Measurements from ENCODE around the gene BGN.

Gene BGN

DNA sequence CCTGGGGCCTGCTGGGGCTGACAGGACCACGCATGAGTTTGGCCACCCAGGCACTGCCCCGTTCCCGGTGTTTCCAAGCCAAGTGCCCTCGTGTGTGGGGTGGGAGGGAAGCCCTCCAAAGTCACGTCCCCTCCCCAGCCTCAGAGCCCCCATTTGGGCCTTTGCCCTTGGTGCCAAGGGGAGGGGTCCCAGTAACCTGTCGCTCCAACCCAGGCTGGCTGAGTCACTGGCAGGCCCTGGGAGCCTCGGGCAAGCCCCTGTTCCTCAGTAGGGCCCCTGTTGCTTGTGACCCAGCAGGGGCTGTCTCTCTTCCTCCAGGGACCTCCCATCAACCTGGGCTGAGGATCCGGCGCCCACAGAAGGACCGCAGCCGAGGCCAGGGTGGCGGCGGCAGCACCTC is 13.7 kb upstream of the BGN start:
- WGBS (ENCODE audit: insufficient coverage, insufficient read length): no CpG with 5 or more reads among the region's 13 CpGs
- Histone ChIP-seq H3K27me3 (ENCODE audit: control insufficient read depth, insufficient read depth, low read length) (no peaks in the 10 kb centered on the region), H3K4me1 (ENCODE audit: control insufficient read depth, insufficient read depth, low read length) (peaks cover 11% of the 10 kb centered on the region), H3K36me3 (ENCODE audit: control insufficient read depth, insufficient read depth, low read length) (no peaks in the 10 kb centered on the region), H3K27ac (ENCODE audit: low read length) (no peak overlapping the region), H3K4me3 (ENCODE audit: low read length) (no peak overlapping the region), H3K9me3 (ENCODE audit: control insufficient read depth, insufficient read depth, low read length) (no peaks in the 10 kb centered on the region)
- DNase-seq (ENCODE audit: low read depth, low spot score): no peak

DNA sequence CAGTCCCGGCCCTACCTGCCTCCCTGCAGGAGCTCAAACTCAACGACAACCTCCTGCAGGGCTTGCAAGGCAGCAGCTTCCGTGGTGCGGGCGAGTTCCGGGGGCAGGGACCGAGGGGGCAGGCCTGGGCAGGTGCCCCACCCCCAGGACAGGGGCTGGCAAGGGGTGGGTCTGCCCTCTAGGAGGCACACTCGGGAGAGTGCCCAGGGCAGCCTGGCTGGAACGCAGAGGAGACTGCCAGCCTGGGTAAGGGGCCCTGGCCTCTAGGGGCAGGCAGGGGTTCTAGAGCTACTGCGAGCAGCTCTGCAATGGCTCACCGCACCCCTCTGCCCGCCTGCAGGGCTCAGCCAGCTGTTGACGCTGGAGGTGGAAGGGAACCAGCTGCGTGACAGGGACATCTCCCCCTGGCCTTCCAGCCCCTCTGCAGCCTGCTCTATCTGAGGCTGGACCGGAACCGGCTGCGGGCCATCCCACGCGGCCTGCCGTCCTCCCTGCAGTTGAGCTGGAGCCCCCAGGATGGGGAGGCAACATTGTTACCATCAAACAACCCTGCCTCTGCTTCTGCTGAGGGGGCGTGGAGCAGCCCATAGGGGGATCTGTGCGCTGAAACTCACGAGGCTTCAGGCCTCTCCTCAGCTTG is 12.3 kb upstream of the BGN start:
- no peak overlapping the region for H3K27ac ChIP-seq (ENCODE audit: low read length)
- H3K36me3 ChIP-seq (ENCODE audit: control insufficient read depth, insufficient read depth, low read length): no peaks in the 10 kb centered on the region
- peaks cover 5% of the 10 kb centered on the region for H3K4me1 ChIP-seq (ENCODE audit: control insufficient read depth, insufficient read depth, low read length)
- H3K9me3 ChIP-seq (ENCODE audit: control insufficient read depth, insufficient read depth, low read length): no peaks in the 10 kb centered on the region
- H3K4me3 ChIP-seq (ENCODE audit: low read length): no peak overlapping the region
- no CpG with 5 or more reads among the region's 23 CpGs for WGBS (ENCODE audit: insufficient coverage, insufficient read length)
- H3K27me3 ChIP-seq (ENCODE audit: control insufficient read depth, insufficient read depth, low read length): no peaks in the 10 kb centered on the region
- DNase-seq (ENCODE audit: low read depth, low spot score): no peak

DNA sequence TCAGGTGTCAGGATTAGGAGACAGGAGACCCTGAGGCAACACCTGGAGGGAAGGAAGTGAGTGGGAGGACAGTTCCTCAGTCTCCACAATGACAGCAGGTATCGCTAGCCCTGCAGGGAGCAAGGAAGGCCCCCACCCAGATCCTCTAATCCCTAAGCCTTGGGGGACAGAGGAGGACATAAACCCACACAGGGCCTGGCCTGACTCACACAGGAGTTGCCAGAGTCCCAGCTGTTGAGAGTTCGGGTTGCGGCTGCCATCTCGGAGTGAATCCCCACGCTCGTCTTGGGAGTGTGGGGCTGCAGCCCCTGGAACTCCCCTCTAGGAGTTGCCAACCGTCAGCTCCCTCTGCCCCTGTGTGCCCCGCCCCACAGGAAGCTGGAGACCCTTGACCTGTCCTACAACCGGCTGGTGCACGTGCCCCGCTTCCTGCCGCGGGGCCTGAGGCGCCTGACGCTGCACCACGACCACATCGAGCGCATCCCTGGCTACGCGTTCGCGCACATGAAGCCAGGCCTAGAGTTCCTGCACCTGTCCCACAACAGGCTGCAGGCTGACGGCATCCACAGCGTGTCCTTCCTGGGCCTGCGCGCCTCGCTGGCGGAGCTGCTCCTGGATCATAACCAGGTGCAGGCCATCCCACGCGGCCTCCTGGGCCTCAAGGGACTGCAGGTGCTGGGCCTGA is 9.2 kb upstream of the BGN start:
- WGBS (ENCODE audit: insufficient coverage, insufficient read length): no CpG with 5 or more reads among the region's 30 CpGs
- H3K27me3 ChIP-seq (ENCODE audit: control insufficient read depth, insufficient read depth, low read length): no peaks in the 10 kb centered on the region
- no peak for DNase-seq (ENCODE audit: low read depth, low spot score)

DNA sequence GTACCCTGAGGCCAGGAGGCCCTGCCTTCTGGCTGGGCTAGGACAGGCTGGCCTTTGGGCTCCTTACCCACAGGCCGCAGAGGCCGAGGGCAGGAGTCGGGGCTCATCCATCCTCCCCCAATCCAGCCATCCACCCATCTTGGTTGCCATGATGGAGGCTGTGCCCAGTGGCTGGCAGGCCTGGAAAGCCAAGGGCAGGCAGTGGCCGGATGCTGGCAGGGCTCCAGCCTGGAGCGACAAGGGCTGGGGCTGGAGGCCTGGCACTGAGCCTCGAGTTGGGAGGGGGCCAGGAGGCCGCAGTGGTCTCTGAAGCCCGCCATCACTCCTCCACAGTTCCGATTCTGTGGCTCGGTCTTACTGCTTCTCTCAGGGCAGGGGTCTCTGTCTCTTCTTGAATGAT is 8.6 kb upstream of the BGN start:
- Histone ChIP-seq H3K27ac (ENCODE audit: low read length) (no peak overlapping the region), H3K4me1 (ENCODE audit: control insufficient read depth, insufficient read depth, low read length) (peaks cover 2% of the 10 kb centered on the region; the same call in 1 of the 2 replicates), H3K27me3 (ENCODE audit: control insufficient read depth, insufficient read depth, low read length) (no peaks in the 10 kb centered on the region), H3K9me3 (ENCODE audit: control insufficient read depth, insufficient read depth, low read length) (no peaks in the 10 kb centered on the region), H3K4me3 (ENCODE audit: low read length) (no peak overlapping the region), H3K36me3 (ENCODE audit: control insufficient read depth, insufficient read depth, low read length) (no peaks in the 10 kb centered on the region)
- no CpG with 5 or more reads among the region's 10 CpGs for WGBS (ENCODE audit: insufficient coverage, insufficient read length)
- DNase-seq (ENCODE audit: low read depth, low spot score): no peak

More for the DNA sequence above, 9.2 kb upstream of the BGN start:
- H3K4me3 ChIP-seq (ENCODE audit: low read length): no peak overlapping the region
- H3K27ac ChIP-seq (ENCODE audit: low read length): no peak overlapping the region
- no peaks in the 10 kb centered on the region for H3K9me3 ChIP-seq (ENCODE audit: control insufficient read depth, insufficient read depth, low read length)
- no peaks in the 10 kb centered on the region for H3K36me3 ChIP-seq (ENCODE audit: control insufficient read depth, insufficient read depth, low read length)
- peaks cover 2% of the 10 kb centered on the region; the same call in 1 of the 2 replicates for H3K4me1 ChIP-seq (ENCODE audit: control insufficient read depth, insufficient read depth, low read length)

DNA sequence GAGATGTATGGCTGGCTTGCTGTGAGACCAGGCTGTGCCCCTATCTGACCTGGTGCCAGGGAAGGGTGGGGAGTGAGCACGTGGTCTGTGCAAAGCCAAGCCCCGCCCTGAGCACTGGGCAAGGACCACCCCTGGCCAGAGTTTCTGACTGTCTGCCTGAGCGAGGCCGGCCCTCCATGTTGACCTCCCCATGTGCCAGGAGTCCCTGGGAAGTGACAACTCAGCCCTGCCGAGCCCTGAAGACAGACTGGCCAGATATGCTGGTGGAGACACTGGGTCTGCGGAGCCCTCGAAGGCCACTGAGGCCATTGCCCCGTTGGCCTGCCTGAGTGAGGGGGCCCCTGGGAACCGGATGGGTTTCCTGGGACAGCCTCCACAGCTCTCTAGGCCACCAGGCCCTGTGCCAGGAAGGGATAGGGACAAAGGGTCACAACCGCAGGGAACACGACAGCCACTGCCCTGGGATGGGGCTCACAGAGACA is 7.1 kb upstream of the BGN start:
- no peaks in the 10 kb centered on the region for H3K36me3 ChIP-seq (ENCODE audit: control insufficient read depth, insufficient read depth, low read length)
- no peak for DNase-seq (ENCODE audit: low read depth, low spot score)
- WGBS (ENCODE audit: insufficient coverage, insufficient read length): no CpG with 5 or more reads among the region's 11 CpGs
- H3K27ac ChIP-seq (ENCODE audit: low read length): no peak overlapping the region
- no peaks in the 10 kb centered on the region for H3K27me3 ChIP-seq (ENCODE audit: control insufficient read depth, insufficient read depth, low read length)
- peaks cover 2% of the 10 kb centered on the region; the same call in 1 of the 2 replicates for H3K4me1 ChIP-seq (ENCODE audit: control insufficient read depth, insufficient read depth, low read length)
- no peaks in the 10 kb centered on the region for H3K9me3 ChIP-seq (ENCODE audit: control insufficient read depth, insufficient read depth, low read length)
- H3K4me3 ChIP-seq (ENCODE audit: low read length): no peak overlapping the region

DNA sequence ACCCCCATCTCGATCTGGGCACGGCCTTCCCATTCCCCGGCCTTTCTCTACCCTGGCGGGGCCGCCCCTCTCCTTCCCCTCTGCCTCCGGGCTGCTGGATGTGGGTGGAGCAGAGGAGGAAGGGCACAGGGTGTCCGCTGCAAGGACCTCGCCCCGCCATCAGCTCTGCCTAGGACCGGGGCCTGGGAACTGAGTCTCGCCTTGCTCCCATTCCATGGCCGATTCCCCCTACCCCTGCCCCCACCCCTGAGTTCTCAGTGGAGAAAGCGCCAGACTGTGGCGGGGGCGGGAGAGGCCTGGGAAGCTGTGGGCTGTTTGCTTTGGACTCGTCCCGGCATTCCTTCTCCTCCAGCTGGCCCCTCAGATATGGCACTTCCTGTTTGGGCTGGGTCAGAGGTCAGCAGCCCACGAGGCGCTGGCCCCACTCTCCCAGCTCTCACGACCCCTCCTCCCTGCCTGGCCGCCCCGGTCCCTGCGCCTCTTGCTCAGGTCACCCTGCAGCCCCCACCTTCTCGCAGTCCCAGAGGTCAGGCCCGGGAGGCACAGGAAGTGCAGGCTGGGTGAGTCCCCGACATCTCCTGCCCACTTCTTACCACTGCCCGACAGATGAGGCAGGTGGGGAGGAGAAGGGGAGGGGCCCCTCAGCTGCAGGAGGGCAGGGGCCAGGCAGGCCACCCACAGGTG is 6.4 kb upstream of the BGN start:
- DNase-seq (ENCODE audit: low read depth, low spot score): no peak
- no CpG with 5 or more reads among the region's 27 CpGs for WGBS (ENCODE audit: insufficient coverage, insufficient read length)

DNA sequence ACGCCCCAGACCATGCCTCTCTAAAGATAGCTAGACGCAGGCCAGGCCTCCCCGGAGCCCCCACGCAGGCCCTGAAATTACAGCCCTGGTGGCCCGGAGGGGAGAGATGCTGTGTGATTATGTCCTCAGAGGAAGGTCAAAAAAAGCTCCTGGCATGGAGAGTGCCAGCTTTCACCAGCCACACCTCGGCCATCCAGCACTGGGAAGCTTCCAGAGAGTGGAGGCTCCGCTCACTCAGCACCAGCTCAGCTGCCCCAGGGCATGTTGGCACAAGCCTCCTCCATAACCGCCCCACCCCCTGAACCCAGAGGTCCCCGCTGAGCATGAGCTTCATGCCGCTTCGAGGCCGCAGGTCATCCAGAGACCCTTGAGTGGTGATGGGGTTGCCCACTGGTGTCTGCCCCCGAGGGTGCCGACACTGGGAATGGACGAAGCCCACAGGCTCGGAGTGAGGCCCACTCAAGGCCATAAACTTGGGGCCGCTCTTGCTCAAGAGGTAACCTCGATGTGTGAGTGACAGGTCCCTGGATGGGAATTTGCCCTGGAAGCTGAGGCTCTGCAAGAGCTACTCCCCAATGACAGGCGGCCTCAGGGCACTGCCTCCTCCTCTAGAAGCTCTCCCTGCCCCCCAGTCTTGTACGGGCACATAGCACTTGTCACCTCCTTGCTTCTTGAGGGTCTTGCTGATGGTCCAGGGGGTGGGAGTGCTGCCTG is 4.4 kb upstream of the BGN start:
- H3K4me1 ChIP-seq (ENCODE audit: control insufficient read depth, insufficient read depth, low read length): peaks cover 2% of the 10 kb centered on the region; the same call in 1 of the 2 replicates
- no peaks in the 10 kb centered on the region for H3K27me3 ChIP-seq (ENCODE audit: control insufficient read depth, insufficient read depth, low read length)
- WGBS (ENCODE audit: insufficient coverage, insufficient read length): no CpG with 5 or more reads among the region's 20 CpGs
- DNase-seq (ENCODE audit: low read depth, low spot score): no peak
- no peaks in the 10 kb centered on the region for H3K9me3 ChIP-seq (ENCODE audit: control insufficient read depth, insufficient read depth, low read length)
- no peaks in the 10 kb centered on the region for H3K36me3 ChIP-seq (ENCODE audit: control insufficient read depth, insufficient read depth, low read length)
- H3K27ac ChIP-seq (ENCODE audit: low read length): no peak overlapping the region
- no peak overlapping the region for H3K4me3 ChIP-seq (ENCODE audit: low read length)

More for the DNA sequence above, 6.4 kb upstream of the BGN start:
- H3K4me1 ChIP-seq (ENCODE audit: control insufficient read depth, insufficient read depth, low read length): peaks cover 2% of the 10 kb centered on the region; the same call in 1 of the 2 replicates
- no peak overlapping the region for H3K27ac ChIP-seq (ENCODE audit: low read length)
- no peak overlapping the region for H3K4me3 ChIP-seq (ENCODE audit: low read length)
- no peaks in the 10 kb centered on the region for H3K36me3 ChIP-seq (ENCODE audit: control insufficient read depth, insufficient read depth, low read length)
- no peaks in the 10 kb centered on the region for H3K27me3 ChIP-seq (ENCODE audit: control insufficient read depth, insufficient read depth, low read length)
- H3K9me3 ChIP-seq (ENCODE audit: control insufficient read depth, insufficient read depth, low read length): no peaks in the 10 kb centered on the region

DNA sequence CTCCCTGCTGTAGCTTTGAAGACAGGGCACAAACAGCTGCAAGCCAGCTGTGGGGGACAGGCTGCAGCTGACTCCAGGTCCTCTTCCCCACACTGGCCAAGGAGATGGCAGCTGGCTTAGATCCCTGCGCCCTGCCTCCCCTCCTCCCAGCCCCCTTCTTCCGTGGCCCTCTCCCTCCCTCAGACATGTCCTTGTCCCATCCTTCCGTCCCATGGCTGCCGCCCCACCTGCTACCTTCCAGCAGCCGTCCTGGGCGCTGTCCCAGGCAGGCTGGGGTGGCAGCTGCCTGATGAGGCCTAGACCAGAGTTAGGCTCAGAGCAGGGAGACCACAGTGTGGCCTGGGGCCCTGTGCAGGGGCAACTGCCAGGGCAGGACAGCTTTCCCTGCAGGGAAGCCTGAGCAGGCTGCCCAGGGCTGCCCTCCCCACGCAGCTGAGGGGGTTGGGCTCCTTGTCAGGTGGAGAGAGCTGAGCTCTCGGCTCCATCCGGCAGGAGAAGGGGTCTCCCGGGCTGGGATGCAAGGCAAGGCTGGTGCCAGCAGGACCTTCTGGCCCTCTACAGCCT is 3.3 kb upstream of the BGN start:
- no peak overlapping the region for H3K4me3 ChIP-seq (ENCODE audit: low read length)
- no peaks in the 10 kb centered on the region for H3K27me3 ChIP-seq (ENCODE audit: control insufficient read depth, insufficient read depth, low read length)
- WGBS (ENCODE audit: insufficient coverage, insufficient read length): no CpG with 5 or more reads among the region's 10 CpGs

DNA sequence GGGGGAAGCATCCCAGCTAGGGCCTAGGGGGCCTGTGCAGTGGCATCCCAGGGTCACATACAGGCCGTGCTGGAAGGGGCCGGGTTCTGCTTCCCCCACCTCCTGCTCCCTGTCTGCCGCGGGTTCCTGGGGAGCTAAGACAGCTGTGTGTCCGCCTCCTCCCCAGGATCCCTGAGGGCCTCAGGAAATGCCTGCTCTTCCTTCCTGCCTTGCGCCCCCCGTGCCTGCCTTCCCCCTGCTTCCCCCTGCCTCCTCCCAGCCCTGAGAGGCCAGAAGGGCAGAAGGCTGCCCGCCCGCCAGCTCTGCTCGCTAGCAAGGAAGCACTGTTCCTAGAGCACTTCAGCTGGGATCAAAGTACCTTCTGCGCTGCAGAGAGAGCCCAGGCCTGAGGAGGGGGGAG is 2.9 kb upstream of the BGN start:
- WGBS (ENCODE audit: insufficient coverage, insufficient read length): no CpG with 5 or more reads among the region's 11 CpGs
- DNase-seq (ENCODE audit: low read depth, low spot score): no peak
- Histone ChIP-seq H3K36me3 (ENCODE audit: control insufficient read depth, insufficient read depth, low read length) (no peaks in the 10 kb centered on the region), H3K27ac (ENCODE audit: low read length) (no peak overlapping the region), H3K27me3 (ENCODE audit: control insufficient read depth, insufficient read depth, low read length) (no peaks in the 10 kb centered on the region), H3K4me1 (ENCODE audit: control insufficient read depth, insufficient read depth, low read length) (no peaks in the 10 kb centered on the region; the same call in 1 of the 2 replicates), H3K9me3 (ENCODE audit: control insufficient read depth, insufficient read depth, low read length) (no peaks in the 10 kb centered on the region), H3K4me3 (ENCODE audit: low read length) (no peak overlapping the region)

More for the DNA sequence above, 3.3 kb upstream of the BGN start:
- Histone ChIP-seq H3K9me3 (ENCODE audit: control insufficient read depth, insufficient read depth, low read length) (no peaks in the 10 kb centered on the region), H3K36me3 (ENCODE audit: control insufficient read depth, insufficient read depth, low read length) (no peaks in the 10 kb centered on the region), H3K27ac (ENCODE audit: low read length) (no peak overlapping the region), H3K4me1 (ENCODE audit: control insufficient read depth, insufficient read depth, low read length) (no peaks in the 10 kb centered on the region; the same call in 1 of the 2 replicates)
- DNase-seq (ENCODE audit: low read depth, low spot score): no peak

DNA sequence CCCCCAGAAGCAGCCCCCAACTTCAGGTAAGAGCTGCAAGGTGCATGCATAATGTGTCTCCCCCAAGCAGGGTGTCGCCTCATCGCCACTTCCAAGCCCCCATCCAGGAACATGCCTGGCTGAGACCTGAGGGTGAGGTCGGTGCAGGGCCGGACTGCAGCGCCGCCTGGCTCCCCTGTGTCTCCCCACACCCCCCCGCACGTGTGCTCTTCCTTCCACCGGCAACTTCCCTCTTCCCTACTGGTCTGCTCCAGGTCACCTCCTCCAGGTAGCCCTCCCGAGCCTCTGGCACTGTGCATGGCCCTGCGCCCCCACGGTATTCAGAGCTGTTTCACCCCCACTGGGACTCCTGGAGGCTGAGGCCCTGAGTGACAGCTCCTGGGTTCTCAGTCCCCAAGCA is 2.2 kb upstream of the BGN start:
- Histone ChIP-seq H3K36me3 (ENCODE audit: control insufficient read depth, insufficient read depth, low read length) (no peaks in the 10 kb centered on the region), H3K27me3 (ENCODE audit: control insufficient read depth, insufficient read depth, low read length) (no peaks in the 10 kb centered on the region), H3K4me1 (ENCODE audit: control insufficient read depth, insufficient read depth, low read length) (no peaks in the 10 kb centered on the region; the same call in 1 of the 2 replicates), H3K9me3 (ENCODE audit: control insufficient read depth, insufficient read depth, low read length) (no peaks in the 10 kb centered on the region), H3K27ac (ENCODE audit: low read length) (no peak overlapping the region), H3K4me3 (ENCODE audit: low read length) (no peak overlapping the region)
- DNase-seq (ENCODE audit: low read depth, low spot score): no peak
- no CpG with 5 or more reads among the region's 12 CpGs for WGBS (ENCODE audit: insufficient coverage, insufficient read length)
